ENCODE results near the gene SLC26A4. TPM values are rescaled to one million over a fixed set of nuclear protein-coding genes. Genes with fewer than 3 reads are reported as not detected.
A peak's percentile ranks its signal among the peaks of the same experiment; 100 is the strongest.

Gene SLC26A4
- total and polyA plus RNA-seq, 2 donors from 2014 or later = 2.5 to 7.3 TPM

- intact Hi-C loops (cut with DNase I) = no loop called here
- H3K27ac ChIP-seq (ENCODE audit: low read depth in 2 of 2, low read length in 2 of 2) = no peak overlapping the region
- H3K9me3 ChIP-seq (ENCODE audit: control insufficient read depth in 2 of 3, insufficient read depth in 1 of 3, low read length in 3 of 3) = no peaks in the 10 kb centered on the region
- no peak overlapping the region for H3K9ac ChIP-seq (ENCODE audit: low read length in 3 of 3)
- no peaks in the 10 kb centered on the region for H3K4me1 ChIP-seq (ENCODE audit: control insufficient read depth in 2 of 3, insufficient read depth in 2 of 3, low read depth in 1 of 3, low read length in 3 of 3)
- H3K36me3 ChIP-seq (ENCODE audit: control insufficient read depth in 2 of 3, insufficient read depth in 3 of 3, low read length in 3 of 3) = no peaks in the 10 kb centered on the region
- no peak for TF ChIP-seq CTCF (IDR thresholded peaks at IDR 0.05; ENCODE audit: borderline replicate concordance, extremely low read depth, insufficient read depth)
- H3K27me3 ChIP-seq (ENCODE audit: control insufficient read depth, insufficient read depth, low read length) = no peaks in the 10 kb centered on the region
- FAIRE-seq (no peak), DNase-seq (no peak)
- H3K4me3 ChIP-seq (ENCODE audit: low read length in 3 of 3) = no peak overlapping the region
Measured at GRCh38 chr7:107687656-107688055, 27.0 kb downstream of the SLC26A4 start.

GRCh38 chr7:107689553-107689952, 28.9 kb downstream of the SLC26A4 start:
- intact Hi-C loops (cut with DNase I) = no loop called here
- no peak overlapping the region for H3K9ac ChIP-seq (ENCODE audit: low read length in 3 of 3)
- no peaks in the 10 kb centered on the region for H3K27me3 ChIP-seq (ENCODE audit: control insufficient read depth, insufficient read depth, low read length)
- DNase-seq = no peak
- no peak overlapping the region for H3K4me3 ChIP-seq (ENCODE audit: low read length in 3 of 3)
- FAIRE-seq = no peak
- TF ChIP-seq CTCF (IDR thresholded peaks at IDR 0.05; ENCODE audit: borderline replicate concordance, extremely low read depth, insufficient read depth) = no peak
- H3K4me1 ChIP-seq (ENCODE audit: control insufficient read depth in 2 of 3, insufficient read depth in 2 of 3, low read depth in 1 of 3, low read length in 3 of 3) = no peaks in the 10 kb centered on the region
- H3K36me3 ChIP-seq (ENCODE audit: control insufficient read depth in 2 of 3, insufficient read depth in 3 of 3, low read length in 3 of 3) = no peaks in the 10 kb centered on the region
- H3K9me3 ChIP-seq (ENCODE audit: control insufficient read depth in 2 of 3, insufficient read depth in 1 of 3, low read length in 3 of 3) = no peaks in the 10 kb centered on the region
- H3K27ac ChIP-seq (ENCODE audit: low read depth in 2 of 2, low read length in 2 of 2) = no peak overlapping the region

- Histone ChIP-seq H3K27me3 (ENCODE audit: control insufficient read depth, insufficient read depth, low read length) (no peaks in the 10 kb centered on the region), H3K27ac (ENCODE audit: low read depth in 2 of 2, low read length in 2 of 2) (no peak overlapping the region), H3K4me1 (ENCODE audit: control insufficient read depth in 2 of 3, insufficient read depth in 2 of 3, low read depth in 1 of 3, low read length in 3 of 3) (no peaks in the 10 kb centered on the region), H3K9me3 (ENCODE audit: control insufficient read depth in 2 of 3, insufficient read depth in 1 of 3, low read length in 3 of 3) (no peaks in the 10 kb centered on the region), H3K36me3 (ENCODE audit: control insufficient read depth in 2 of 3, insufficient read depth in 3 of 3, low read length in 3 of 3) (no peaks in the 10 kb centered on the region), H3K9ac (ENCODE audit: low read length in 3 of 3) (no peak overlapping the region), H3K4me3 (ENCODE audit: low read length in 3 of 3) (no peak overlapping the region)
- no peak for TF ChIP-seq CTCF (IDR thresholded peaks at IDR 0.05; ENCODE audit: borderline replicate concordance, extremely low read depth, insufficient read depth)
- DNase-seq = no peak
- FAIRE-seq = no peak
- intact Hi-C loops (cut with DNase I) = no loop called here
Measured at GRCh38 chr7:107690084-107690483, 29.5 kb downstream of the SLC26A4 start.

GRCh38 chr7:107690611-107691010, 30.0 kb downstream of the SLC26A4 start:
- intact Hi-C loops (cut with DNase I) = no loop called here
- H3K9ac ChIP-seq (ENCODE audit: low read length in 3 of 3) = no peak overlapping the region
- H3K9me3 ChIP-seq (ENCODE audit: control insufficient read depth in 2 of 3, insufficient read depth in 1 of 3, low read length in 3 of 3) = no peaks in the 10 kb centered on the region
- H3K4me1 ChIP-seq (ENCODE audit: control insufficient read depth in 2 of 3, insufficient read depth in 2 of 3, low read depth in 1 of 3, low read length in 3 of 3) = no peaks in the 10 kb centered on the region
- H3K4me3 ChIP-seq (ENCODE audit: low read length in 3 of 3) = no peak overlapping the region
- DNase-seq (peak in 2 of 5 donors; percentile 14 to 40), FAIRE-seq (no peak)
- H3K27me3 ChIP-seq (ENCODE audit: control insufficient read depth, insufficient read depth, low read length) = no peaks in the 10 kb centered on the region
- no peak overlapping the region for H3K27ac ChIP-seq (ENCODE audit: low read depth in 2 of 2, low read length in 2 of 2)
- H3K36me3 ChIP-seq (ENCODE audit: control insufficient read depth in 2 of 3, insufficient read depth in 3 of 3, low read length in 3 of 3) = no peaks in the 10 kb centered on the region
- TF ChIP-seq CTCF (IDR thresholded peaks at IDR 0.05; ENCODE audit: borderline replicate concordance, extremely low read depth, insufficient read depth) = no peak

Measured in kidney (tissue), 14 donors.